GM12878 (cell line): ENCODE results near the gene DAZAP1. TPM values are rescaled to one million over a fixed set of nuclear protein-coding genes. Genes with fewer than 3 reads are reported as not detected.

Source experiments
- ATF7 ChIP-seq: fragments of 450-650 bp; IDR thresholded peaks from 2 replicates; pipeline ENCODE4 v1.6.1; 2016; ENCODE audit warnings: low read depth, mild to moderate bottlenecking
- E4F1 ChIP-seq: fragments of 450-650 bp; IDR thresholded peaks from 2 replicates; pipeline ENCODE4 v1.6.1; 2018; ENCODE audit warnings: borderline replicate concordance, mild to moderate bottlenecking; ENCODE audit not compliant: partially characterized antibody
- HDAC2 ChIP-seq: fragments of 200-600 bp; sonication (generic); IDR thresholded peaks from 2 replicates; pipeline ENCODE4 v1.6.1; 2017
- IRF5 ChIP-seq: fragments of 450-650 bp; IDR thresholded peaks from 2 replicates; pipeline ENCODE4 v1.6.1; 2017; ENCODE audit warnings: borderline replicate concordance
- MAX ChIP-seq: IDR thresholded peaks from 2 replicates; pipeline ENCODE4 v1.6.1; 2012; ENCODE audit warnings: low read depth, low read length, improper control_type of control experiment
- MEF2B ChIP-seq: fragments of 450-650 bp; IDR thresholded peaks from 2 replicates; pipeline ENCODE4 v1.6.1; 2018; ENCODE audit warnings: mild to moderate bottlenecking, moderate library complexity; ENCODE audit not compliant: partially characterized antibody, poor library complexity, severe bottlenecking
- NFXL1 ChIP-seq: fragments of 450-650 bp; IDR thresholded peaks from 2 replicates; pipeline ENCODE4 v1.6.1; 2017; ENCODE audit warnings: antibody characterized with exemption, mild to moderate bottlenecking, borderline replicate concordance
- PAX8 ChIP-seq: fragments of 450-650 bp; IDR thresholded peaks from 2 replicates; pipeline ENCODE4 v1.6.1; 2017; ENCODE audit warnings: mild to moderate bottlenecking, moderate library complexity
- POU2F2 ChIP-seq: IDR thresholded peaks from 3 replicates; pipeline ENCODE4 v1.6.1; 2011; ENCODE audit warnings: low read depth, mild to moderate bottlenecking, low read length, borderline replicate concordance
- RAD51 ChIP-seq: fragments of 450-650 bp; IDR thresholded peaks from 2 replicates; pipeline ENCODE4 v1.6.1; 2016; ENCODE audit warnings: moderate library complexity, mild to moderate bottlenecking, inconsistent platforms
- RB1 ChIP-seq: fragments of 450-650 bp; formaldehyde crosslinking; IDR thresholded peaks from 2 replicates; pipeline ENCODE4 v1.6.1; 2017; ENCODE audit warnings: mild to moderate bottlenecking, borderline replicate concordance
- SKIL ChIP-seq: fragments of 450-650 bp; IDR thresholded peaks from 2 replicates; pipeline ENCODE4 v1.6.1; 2017; ENCODE audit warnings: mild to moderate bottlenecking, low read depth, inconsistent platforms; ENCODE audit not compliant: poor library complexity, severe bottlenecking
- SMAD5 ChIP-seq: IDR thresholded peaks from 2 replicates; pipeline ENCODE4 v1.6.1; 2016; ENCODE audit warnings: antibody characterized with exemption, low read depth
- SPI1 ChIP-seq: IDR thresholded peaks from 2 replicates; pipeline ENCODE4 v1.6.1; 2011; ENCODE audit warnings: low read depth, mild to moderate bottlenecking, low read length, moderate library complexity, borderline replicate concordance; ENCODE audit not compliant: insufficient read depth
- ZNF207 ChIP-seq: fragments of 450-650 bp; IDR thresholded peaks from 2 replicates; pipeline ENCODE4 v1.6.1; 2014; ENCODE audit warnings: antibody characterized with exemption, mild to moderate bottlenecking, borderline replicate concordance
- ZNF24 ChIP-seq: fragments of 450-650 bp; IDR thresholded peaks from 2 replicates; pipeline ENCODE4 v1.6.1; 2017; ENCODE audit warnings: antibody characterized with exemption, mild to moderate bottlenecking
- polyA plus RNA-seq, 11 experiments: library from polyadenylated mRNA; depleted of rRNA in 4 of 11; unstranded in 6 of 11; stranded (reverse) in 5 of 11; fragments of >200 nt; fragmentation: Nextera tagmentation in 4 of 11; fragmentation: Illumina TruSeq in 1 of 11; extraction: Ambion mirVana in 4 of 11; extraction: Trizol in 1 of 11; gene quantifications; 1 replicate in 1 of 11; 2 replicates in 10 of 11; pipeline versions ENCODE4 v1.2.1 to v1.2.3, GENCODE V29; 2011 to 2016; ENCODE audit warnings: inconsistent platforms in 2 of 11, missing spikeins in 2 of 11, low read depth in 1 of 11
- total RNA-seq, 4 experiments: library from RNA; depleted of rRNA in 3 of 4; stranded (reverse); fragments of >200 nt in 3 of 4; fragmentation: Illumina TruSeq in 1 of 4; extraction: Trizol in 1 of 4; gene quantifications; 2 replicates each; pipeline versions ENCODE4 v1.2.1 to v1.2.3, GENCODE V29; 2013 to 2021
- TF ChIP-seq, protein P1 (sequence below): IDR thresholded peaks from 2 replicates; pipeline ENCODE4 v1.6.1; 2012; ENCODE audit warnings: improper control_type of control experiment, low read depth, low read length; ENCODE audit not compliant: insufficient replicate concordance

DAZAP1 gene
- total and polyA plus RNA-seq, 10 of the 15 experiments (the other 5 are each of a cell fraction or from before 2014, with no cell fraction given), result 9.9 to 240 (median 92.3) TPM

DNA sequence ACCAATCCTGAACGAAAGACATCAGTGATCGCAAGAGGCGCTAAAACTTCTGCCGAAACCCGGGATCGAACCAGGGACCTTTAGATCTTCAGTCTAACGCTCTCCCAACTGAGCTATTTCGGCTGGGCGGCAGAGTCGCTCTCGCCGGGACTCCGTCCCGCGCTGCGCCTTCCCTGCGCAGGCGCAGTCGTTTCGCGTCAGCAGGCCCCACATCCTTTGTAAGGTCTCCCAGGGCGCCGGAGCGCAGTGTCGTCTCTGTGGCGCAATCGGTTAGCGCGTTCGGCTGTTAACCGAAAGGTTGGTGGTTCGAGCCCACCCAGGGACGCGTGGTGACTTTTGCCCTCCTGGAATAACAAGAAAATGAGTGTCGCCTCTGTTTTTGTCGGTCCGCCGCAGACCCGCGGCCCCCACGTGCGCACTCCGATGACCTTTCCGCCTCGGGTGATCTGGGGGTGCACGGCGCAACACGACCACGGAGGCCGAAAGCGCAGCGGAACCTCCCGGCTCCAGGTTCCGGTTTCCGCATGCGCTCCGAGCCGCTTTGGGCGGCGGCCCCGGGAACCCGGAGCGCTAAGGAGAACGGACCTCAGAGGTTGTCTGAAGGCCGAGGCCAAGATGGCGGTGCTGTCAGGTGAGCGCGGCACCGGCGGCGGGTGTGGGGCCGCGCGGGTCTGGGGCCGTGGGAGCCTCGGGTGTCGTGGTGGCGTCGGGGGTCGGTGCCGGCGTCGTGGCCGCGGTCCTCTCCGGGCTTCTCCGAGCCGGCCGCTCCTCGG lies 23.9 kb upstream of the DAZAP1 start, which contains the start of gene NDUFS7 (continued):
- TF ChIP-seq, protein P1, sequence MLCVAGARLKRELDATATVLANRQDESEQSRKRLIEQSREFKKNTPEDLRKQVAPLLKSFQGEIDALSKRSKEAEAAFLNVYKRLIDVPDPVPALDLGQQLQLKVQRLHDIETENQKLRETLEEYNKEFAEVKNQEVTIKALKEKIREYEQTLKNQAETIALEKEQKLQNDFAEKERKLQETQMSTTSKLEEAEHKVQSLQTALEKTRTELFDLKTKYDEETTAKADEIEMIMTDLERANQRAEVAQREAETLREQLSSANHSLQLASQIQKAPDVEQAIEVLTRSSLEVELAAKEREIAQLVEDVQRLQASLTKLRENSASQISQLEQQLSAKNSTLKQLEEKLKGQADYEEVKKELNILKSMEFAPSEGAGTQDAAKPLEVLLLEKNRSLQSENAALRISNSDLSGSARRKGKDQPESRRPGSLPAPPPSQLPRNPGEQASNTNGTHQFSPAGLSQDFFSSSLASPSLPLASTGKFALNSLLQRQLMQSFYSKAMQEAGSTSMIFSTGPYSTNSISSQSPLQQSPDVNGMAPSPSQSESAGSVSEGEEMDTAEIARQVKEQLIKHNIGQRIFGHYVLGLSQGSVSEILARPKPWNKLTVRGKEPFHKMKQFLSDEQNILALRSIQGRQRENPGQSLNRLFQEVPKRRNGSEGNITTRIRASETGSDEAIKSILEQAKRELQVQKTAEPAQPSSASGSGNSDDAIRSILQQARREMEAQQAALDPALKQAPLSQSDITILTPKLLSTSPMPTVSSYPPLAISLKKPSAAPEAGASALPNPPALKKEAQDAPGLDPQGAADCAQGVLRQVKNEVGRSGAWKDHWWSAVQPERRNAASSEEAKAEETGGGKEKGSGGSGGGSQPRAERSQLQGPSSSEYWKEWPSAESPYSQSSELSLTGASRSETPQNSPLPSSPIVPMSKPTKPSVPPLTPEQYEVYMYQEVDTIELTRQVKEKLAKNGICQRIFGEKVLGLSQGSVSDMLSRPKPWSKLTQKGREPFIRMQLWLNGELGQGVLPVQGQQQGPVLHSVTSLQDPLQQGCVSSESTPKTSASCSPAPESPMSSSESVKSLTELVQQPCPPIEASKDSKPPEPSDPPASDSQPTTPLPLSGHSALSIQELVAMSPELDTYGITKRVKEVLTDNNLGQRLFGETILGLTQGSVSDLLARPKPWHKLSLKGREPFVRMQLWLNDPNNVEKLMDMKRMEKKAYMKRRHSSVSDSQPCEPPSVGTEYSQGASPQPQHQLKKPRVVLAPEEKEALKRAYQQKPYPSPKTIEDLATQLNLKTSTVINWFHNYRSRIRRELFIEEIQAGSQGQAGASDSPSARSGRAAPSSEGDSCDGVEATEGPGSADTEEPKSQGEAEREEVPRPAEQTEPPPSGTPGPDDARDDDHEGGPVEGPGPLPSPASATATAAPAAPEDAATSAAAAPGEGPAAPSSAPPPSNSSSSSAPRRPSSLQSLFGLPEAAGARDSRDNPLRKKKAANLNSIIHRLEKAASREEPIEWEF, result no peak
- TF ChIP-seq SKIL (peak; percentile 86), RAD51 (no peak), IRF5 (0 out of 2 replicates have a peak, but pooled peaks have one; percentile 18), ZNF24 (peak; percentile 100), MEF2B (peak; percentile 61), HDAC2 (peak; percentile 49; the same call in 1 of the 2 replicates), SPI1 (no peak), SMAD5 (0 out of 2 replicates have a peak, but pooled peaks have one; percentile 30), MAX (peak; percentile 89), NFXL1 (no peak), PAX8 (no peak), ATF7 (peak; percentile 70), RB1 (peak; percentile 98; the same call in 1 of the 2 replicates), E4F1 (peak; percentile 84), POU2F2 (peak; percentile 92; the same call in 2 of the 3 replicates), ZNF207 (peak; percentile 100)
